Adrenal gland (tissue), 12 donors: ENCODE measurements around the gene ICAM5. TPM values are rescaled to one million over a fixed set of nuclear protein-coding genes. Genes with fewer than 3 reads are reported as not detected.

Experiments used
- DNase-seq, 7 donors: peaks; one replicate each; pipeline ENCODE4 v3.0.0-alpha.2; 2019 to 2020
- H3K27ac ChIP-seq, 5 donors: fragments of 200-600 bp; sonication (generic) in 4 of 5; 1 replicate in 3 of 5; 2 replicates in 2 of 5; pipeline versions ENCODE4 v1.5.1 to v1.8.0; 2016 to 2020; ENCODE audit warnings: mild to moderate bottlenecking in 1 of 5
- H3K27me3 ChIP-seq: fragments of 200-600 bp; 2 replicates; pipeline ENCODE4 v1.8.0; 2021
- H3K36me3 ChIP-seq, 2 donors: fragments of 200-600 bp; replicated peaks in 1 of 2; 1 replicate in 1 of 2; 2 replicates in 1 of 2; pipeline versions ENCODE4 v1.5.1 to v1.8.0; 2018 to 2022
- H3K4me1 ChIP-seq, 2 donors: fragments of 200-600 bp; replicated peaks in 1 of 2; 1 replicate in 1 of 2; 2 replicates in 1 of 2; pipeline versions ENCODE4 v1.5.1 to v1.8.0; 2018 to 2021
- H3K4me3 ChIP-seq, 4 donors: fragments of 200-600 bp; sonication (generic) in 3 of 4; one replicate each; pipeline ENCODE4 v1.5.1; 2016 to 2018
- H3K9me3 ChIP-seq, 3 donors: fragments of 200-600 bp; sonication (generic) in 1 of 3; replicated peaks in 1 of 3; 1 replicate in 2 of 3; 2 replicates in 1 of 3; pipeline versions ENCODE4 v1.5.1 to v1.8.0; 2016 to 2021
- POLR2A ChIP-seq, 2 donors: fragments of 450-650 bp; IDR thresholded peaks; one replicate each; pipeline ENCODE4 v1.6.1; 2017; ENCODE audit warnings: antibody characterized with exemption in 2 of 2, mild to moderate bottlenecking in 2 of 2, moderate library complexity in 1 of 2
- WGBS, 4 donors: extraction: QIAGEN DNeasy Blood & Tissue Kit in 2 of 4; methylation state at CpG; one replicate each; pipeline versions ENCODE4 v1.1.5 to v1.1.7; 2013 to 2017; 5-methylcytosine and 5-hydroxymethylcytosine counted together
- intact Hi-C, 2 donors: fragments of 100-400 bp; cut with DNase I; formaldehyde crosslinking; loops; one replicate each; pipeline versions ENCODE4 v1.14.1 to v1.15.0; 2022 to 2023
- polyA plus RNA-seq, 3 donors: library from polyadenylated mRNA; stranded (reverse); fragments of 200-250 nt in 2 of 3; fragments of 350-450 nt in 1 of 3; fragmentation: Illumina TruSeq in 1 of 3; extraction: RNeasy Lipid Tissue Mini Kit (QIAGEN cat#74804) in 1 of 3; gene quantifications; one replicate each; pipeline ENCODE4 v1.2.3, GENCODE V29; 2013 to 2014
- total RNA-seq, 9 donors: library from RNA; depleted of rRNA in 4 of 9; stranded (reverse); fragments of >200 nt in 4 of 9; fragments of 120-200 nt in 1 of 9; fragmentation: NEBNext Ultra II Directional in 1 of 9; extraction: Animal tissue kit (Norgen Biotek cat#: 25700) in 1 of 9; gene quantifications; one replicate each; pipeline versions ENCODE4 v1.1.0 to v1.2.4, GENCODE V29; 2013 to 2023
- TF ChIP-seq, protein P1 (sequence below), 6 experiments: fragments of 450-650 bp in 4 of 6; fragments of 200-600 bp in 2 of 6; sonication (generic) in 1 of 6; IDR thresholded peaks; 1 replicate in 5 of 6; 2 replicates in 1 of 6; pipeline versions ENCODE4 v1.5.1 to v1.8.0; 2016 to 2021; ENCODE audit warnings: antibody characterized with exemption in 6 of 6, mild to moderate bottlenecking in 2 of 6, moderate library complexity in 1 of 6
- donor health status: healthy with polysubstance abuse.
- donor health status: Bipolar disorder and iron deficiency.
- donor health status: DM: yes; HTN: yes; CAD: no.
- donor health status: DM: no; HTN: no; CAD: no.
- donor health status: DM: no; HTN: no; CAD: no.
- donor health status: DM: yes; HTN: yes; CAD: no.

ICAM5 gene
- total and polyA plus RNA-seq, 12 donors: 0.06 to 2.2 (median 0.49) TPM; not detected in 3

DNA sequence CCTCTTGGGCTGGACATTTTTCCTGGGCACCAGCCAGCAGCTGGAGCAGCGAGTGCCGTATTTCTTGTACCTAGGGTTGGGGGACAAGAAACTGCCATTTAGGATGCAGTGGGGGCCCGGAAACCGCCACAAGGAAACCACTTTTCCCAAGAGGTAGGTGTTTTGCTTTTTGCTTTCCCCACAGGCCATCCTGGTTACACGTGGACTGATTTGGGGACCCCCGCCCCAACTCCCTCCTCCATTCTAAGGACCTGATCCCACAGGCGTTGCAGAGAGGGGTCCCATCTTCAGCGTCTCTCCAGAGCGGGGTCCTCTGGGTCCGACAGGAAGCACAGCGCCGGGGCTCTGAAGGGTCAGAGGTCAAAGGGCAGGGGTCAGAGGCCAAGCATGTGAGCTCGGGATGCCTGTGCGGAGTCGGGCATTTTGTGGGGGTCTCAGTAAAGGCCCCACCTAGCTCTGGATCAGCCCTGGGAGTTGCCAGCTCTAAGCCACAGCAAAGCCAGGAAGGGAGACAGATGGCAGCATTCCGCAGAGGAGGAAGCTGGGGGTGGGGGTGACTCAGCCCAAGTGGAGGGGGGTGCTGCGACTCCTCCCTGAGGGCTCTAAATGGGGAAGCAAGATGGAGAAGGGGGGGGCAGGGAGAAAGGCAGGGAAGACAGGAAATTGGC, 15.5 kb downstream of the ICAM5 start:
- no peaks in the 10 kb centered on the region for H3K4me1 ChIP-seq
- no peak overlapping the region for H3K4me3 ChIP-seq

DNA sequence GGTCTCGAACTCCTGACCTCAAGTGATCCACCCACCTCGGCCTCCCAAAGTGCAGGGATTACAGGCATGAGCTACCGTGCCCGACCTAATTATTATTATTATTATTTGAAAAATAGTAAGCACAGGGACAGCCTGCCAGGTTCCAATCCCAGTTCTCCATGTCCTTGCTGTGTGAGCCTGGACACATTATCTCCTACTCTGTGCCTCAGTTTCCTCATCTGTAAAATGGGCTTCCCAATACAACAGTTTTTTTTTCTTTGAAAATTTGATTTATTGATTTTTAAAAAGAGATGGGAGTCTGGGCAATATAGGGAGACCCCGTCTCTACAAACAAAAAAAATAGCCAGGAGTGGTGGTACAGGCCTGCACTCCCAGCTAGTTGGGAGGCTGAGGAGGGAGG, 16.6 kb downstream of the ICAM5 start:
- TF ChIP-seq, protein P1, sequence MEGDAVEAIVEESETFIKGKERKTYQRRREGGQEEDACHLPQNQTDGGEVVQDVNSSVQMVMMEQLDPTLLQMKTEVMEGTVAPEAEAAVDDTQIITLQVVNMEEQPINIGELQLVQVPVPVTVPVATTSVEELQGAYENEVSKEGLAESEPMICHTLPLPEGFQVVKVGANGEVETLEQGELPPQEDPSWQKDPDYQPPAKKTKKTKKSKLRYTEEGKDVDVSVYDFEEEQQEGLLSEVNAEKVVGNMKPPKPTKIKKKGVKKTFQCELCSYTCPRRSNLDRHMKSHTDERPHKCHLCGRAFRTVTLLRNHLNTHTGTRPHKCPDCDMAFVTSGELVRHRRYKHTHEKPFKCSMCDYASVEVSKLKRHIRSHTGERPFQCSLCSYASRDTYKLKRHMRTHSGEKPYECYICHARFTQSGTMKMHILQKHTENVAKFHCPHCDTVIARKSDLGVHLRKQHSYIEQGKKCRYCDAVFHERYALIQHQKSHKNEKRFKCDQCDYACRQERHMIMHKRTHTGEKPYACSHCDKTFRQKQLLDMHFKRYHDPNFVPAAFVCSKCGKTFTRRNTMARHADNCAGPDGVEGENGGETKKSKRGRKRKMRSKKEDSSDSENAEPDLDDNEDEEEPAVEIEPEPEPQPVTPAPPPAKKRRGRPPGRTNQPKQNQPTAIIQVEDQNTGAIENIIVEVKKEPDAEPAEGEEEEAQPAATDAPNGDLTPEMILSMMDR (IDR thresholded peaks at IDR 0.05): no peak
- no peak for TF ChIP-seq POLR2A (IDR thresholded peaks at IDR 0.05)
- no peak overlapping the region for H3K4me3 ChIP-seq
- no peaks in the 10 kb centered on the region for H3K9me3 ChIP-seq
- no peak overlapping the region for H3K27ac ChIP-seq
- no peaks in the 10 kb centered on the region for H3K27me3 ChIP-seq
- DNase-seq: no peak
- no peaks in the 10 kb centered on the region for H3K4me1 ChIP-seq
- intact Hi-C loops: no loop called here
- 77 to 89% (median 81%) methylated on average over 5 of the region's 5 CpGs for WGBS, 4 donors
- no peaks in the 10 kb centered on the region for H3K36me3 ChIP-seq

More for the DNA sequence above, 15.5 kb downstream of the ICAM5 start:
- Histone ChIP-seq H3K9me3 (no peaks in the 10 kb centered on the region), H3K27ac (no peak overlapping the region), H3K36me3 (no peaks in the 10 kb centered on the region), H3K27me3 (no peaks in the 10 kb centered on the region)
- intact Hi-C loops: no loop called here
- WGBS, 4 donors: 68 to 77% (median 74%) methylated on average over 10 to 17 of the region's 17 CpGs
- DNase-seq: peak in 2 of 7 donors; percentile 34
- no peak for TF ChIP-seq POLR2A (IDR thresholded peaks at IDR 0.05)
- TF ChIP-seq, protein P1 (IDR thresholded peaks at IDR 0.05): no peak

DNA sequence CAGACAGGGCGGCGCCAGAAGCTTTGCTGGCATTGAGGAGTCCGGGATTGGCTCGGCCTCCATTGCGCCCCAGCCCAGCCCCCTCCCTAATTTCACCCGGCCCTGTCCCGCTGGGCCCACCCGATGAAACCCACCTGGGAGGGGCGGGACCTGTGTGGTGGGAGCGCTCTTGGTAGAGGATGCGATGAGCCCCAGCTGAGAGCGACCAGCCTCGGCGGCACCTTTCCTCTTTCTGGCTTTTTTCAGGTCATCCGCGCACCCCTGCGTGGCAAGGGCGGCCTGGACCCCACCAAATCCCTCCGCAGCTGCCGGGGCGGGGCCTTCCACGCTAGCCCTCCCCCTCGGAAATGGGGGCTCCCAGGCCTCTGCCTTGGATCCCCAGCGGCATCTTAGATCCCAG, 19.7 kb downstream of the ICAM5 start, which contains the start of gene ZGLP1:
TSS of gene ZGLP1 (minus strand) at position 393 of the 400 bp plus-strand sequence.
- TF ChIP-seq POLR2A (IDR thresholded peaks at IDR 0.05): no peak
- TF ChIP-seq, protein P1 (IDR thresholded peaks at IDR 0.05): no peak
- no peak for DNase-seq
- Histone ChIP-seq H3K36me3 (no peaks in the 10 kb centered on the region), H3K27me3 (no peaks in the 10 kb centered on the region), H3K9me3 (no peaks in the 10 kb centered on the region), H3K4me1 (peaks cover under 1 to 2% of the 10 kb centered on the region in 2 donors), H3K27ac (no peak within 1 kb of the TSS), H3K4me3 (no peak within 1 kb of the TSS)
- 86 to 93% (median 92%) methylated on average over 11 to 24 of the region's 24 CpGs for WGBS, 4 donors
- intact Hi-C loops: no loop called here

DNA sequence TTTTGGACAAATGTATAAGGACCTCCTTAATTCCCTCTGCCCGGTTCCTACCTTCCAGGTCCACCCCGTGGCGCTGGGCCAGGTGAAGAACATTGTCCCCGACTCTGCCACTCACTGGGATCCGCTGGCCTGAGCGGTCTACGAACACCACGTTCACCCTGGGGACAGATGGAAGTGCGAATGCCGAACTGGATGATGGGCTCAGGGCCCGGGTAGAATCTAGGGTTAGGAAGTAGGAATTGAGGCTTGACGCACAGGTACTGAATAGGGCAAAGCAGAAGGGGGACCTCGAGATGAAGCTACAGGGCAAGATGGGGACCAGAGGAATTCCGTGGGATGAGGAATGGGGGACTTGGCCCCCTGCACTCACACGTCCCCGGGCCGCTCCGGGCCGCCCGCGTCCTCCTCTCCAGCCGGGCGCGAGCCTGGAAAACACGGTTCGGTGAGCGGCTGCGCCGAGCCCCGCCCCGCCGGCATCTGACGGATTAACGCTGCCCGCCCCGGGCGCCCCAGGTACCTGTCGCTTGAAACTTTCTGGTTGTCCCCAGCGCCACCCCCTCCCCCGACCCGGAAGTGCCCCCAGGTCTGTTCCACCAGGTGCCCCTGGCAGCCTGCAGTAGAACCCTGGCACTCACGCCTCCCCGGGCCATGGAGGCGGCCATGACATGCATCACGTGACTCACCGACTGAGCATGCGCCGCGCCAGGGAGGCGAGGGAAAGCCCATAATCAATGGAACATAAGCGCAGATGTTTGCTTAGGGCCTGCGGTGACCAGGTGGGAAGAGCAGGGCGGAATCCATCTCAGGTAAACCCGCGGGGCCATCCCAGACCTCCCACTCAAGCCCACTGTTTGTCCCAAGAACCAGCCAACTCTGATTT, 25.8 kb downstream of the ICAM5 start, which contains the start of gene FDX2:
TSS of gene FDX2 (minus strand) at position 681 of the 880 bp plus-strand sequence. CDS start at position 662, 19 bp downstream.
- Histone ChIP-seq H3K27me3 (no peaks in the 10 kb centered on the region), H3K36me3 (peaks cover 0 to 40% of the 10 kb centered on the region in 2 donors), H3K9me3 (no peaks in the 10 kb centered on the region), H3K4me1 (peaks cover 7 to 12% of the 10 kb centered on the region in 2 donors), H3K4me3 (peak within 1 kb of the TSS; percentile 28 to 86 (median 82)), H3K27ac (peak within 1 kb of the TSS in 2 of 5 donors; percentile 45 to 70)
- DNase-seq: peak; percentile 82 to 93 (median 89)
- intact Hi-C loops: no loop called here
- TF ChIP-seq, protein P1 (IDR thresholded peaks at IDR 0.05): no peak
- TF ChIP-seq POLR2A (IDR thresholded peaks at IDR 0.05): no peak
- WGBS, 4 donors: 0 to 4% (median 1%) methylated on average over 11 to 55 of the region's 55 CpGs
